Measurements from ENCODE around the gene LGALS3.
"Not testable (repeated sequence)": the region's sequence is repeated elsewhere in the genome, so short reads cannot be mapped to it uniquely, and the experiment has no call there.

LGALS3 gene

DNA sequence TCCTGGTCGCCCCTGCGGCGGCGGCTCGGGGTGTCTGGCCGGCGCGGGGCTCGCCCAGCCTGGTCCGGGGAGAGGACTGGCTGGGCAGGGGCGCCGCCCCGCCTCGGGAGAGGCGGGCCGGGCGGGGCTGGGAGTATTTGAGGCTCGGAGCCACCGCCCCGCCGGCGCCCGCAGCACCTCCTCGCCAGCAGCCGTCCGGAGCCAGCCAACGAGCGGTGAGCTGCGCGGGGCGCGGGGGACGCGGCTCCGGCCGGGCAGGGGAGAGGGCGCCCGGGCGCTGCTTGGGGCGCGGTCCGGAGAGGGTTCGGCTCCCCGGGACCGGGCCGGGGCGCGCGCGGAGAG, at the start of gene LGALS3:
LGALS3 (plus strand) TSS at position 167 of the 342 bp plus-strand sequence. CDS start 8,122 bp downstream, outside the sequence.
- no peak for DNase-seq (ENCODE audit: low spot score)

DNA sequence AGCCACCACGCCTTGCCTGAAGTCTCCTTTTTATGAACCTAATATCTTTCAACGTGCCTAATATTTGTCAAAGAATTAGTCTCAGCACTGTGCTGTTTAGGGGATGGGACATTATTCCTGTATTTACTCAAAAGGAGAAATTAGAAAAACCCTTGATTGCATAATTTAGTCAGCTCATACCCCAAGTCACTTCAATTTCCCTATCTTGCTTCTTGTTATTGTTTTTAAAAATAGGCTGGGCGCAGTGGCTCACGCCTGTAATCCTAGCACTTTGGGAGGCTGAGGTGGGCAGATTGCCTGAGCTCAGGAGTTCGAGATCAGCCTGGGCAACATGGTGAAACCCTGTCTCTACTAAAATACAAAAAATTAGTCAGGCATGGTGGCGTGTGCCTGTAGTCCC, 49.1 kb upstream of the LGALS3 start:
- DNase-seq (ENCODE audit: low spot score): not testable (repeated sequence)

GRCh38 chr14:55084401-55085059, 44.5 kb upstream of the LGALS3 start:
- no peak for DNase-seq (ENCODE audit: low spot score)

GRCh38 chr14:55085060-55085660, 43.9 kb upstream of the LGALS3 start:
- DNase-seq (ENCODE audit: low spot score): no peak

DNA sequence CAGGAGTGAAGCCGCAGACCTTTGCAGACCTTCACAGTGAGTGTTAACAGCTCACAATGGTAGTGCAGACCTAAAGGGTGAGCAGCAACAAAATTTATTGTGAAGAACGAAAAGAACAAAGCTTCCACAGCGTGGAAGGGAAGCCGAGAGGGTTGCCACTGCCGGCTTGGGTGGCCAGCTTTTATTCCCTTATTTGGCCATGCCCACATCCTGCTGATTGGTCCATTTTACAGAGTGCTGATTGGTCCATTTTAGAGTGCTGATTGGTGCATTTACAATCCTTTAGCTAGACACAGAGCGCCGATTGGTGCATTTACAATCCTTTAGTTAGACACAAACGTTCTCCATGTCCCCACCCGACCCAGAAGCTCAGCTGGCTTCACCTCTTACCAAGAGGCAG, 42.1 kb upstream of the LGALS3 start:
- DNase-seq (ENCODE audit: low spot score): no peak

- no peak for DNase-seq (ENCODE audit: low spot score)
These were observed 40.7 kb upstream of the LGALS3 start for GRCh38 chr14:55088356-55088755.

DNA sequence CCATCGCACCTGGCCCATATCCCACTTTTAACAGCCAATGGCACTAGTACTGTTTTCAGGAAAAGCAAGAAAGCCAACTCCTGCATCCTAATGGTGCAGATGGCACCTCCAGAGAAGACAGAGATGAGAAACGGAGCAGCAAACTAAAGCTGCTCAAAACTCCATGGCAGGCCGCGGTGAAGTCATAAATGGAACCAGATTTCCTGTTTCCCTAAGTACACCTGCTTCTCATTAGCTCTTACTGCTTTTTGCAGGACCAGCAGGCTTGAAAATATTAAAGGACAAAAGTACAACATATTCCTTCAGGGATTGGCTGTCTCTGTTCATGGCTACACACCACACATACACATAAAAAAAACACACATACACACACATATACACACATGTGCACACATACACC, 36.7 kb upstream of the LGALS3 start:
- DNase-seq (ENCODE audit: low spot score): no peak

DNA sequence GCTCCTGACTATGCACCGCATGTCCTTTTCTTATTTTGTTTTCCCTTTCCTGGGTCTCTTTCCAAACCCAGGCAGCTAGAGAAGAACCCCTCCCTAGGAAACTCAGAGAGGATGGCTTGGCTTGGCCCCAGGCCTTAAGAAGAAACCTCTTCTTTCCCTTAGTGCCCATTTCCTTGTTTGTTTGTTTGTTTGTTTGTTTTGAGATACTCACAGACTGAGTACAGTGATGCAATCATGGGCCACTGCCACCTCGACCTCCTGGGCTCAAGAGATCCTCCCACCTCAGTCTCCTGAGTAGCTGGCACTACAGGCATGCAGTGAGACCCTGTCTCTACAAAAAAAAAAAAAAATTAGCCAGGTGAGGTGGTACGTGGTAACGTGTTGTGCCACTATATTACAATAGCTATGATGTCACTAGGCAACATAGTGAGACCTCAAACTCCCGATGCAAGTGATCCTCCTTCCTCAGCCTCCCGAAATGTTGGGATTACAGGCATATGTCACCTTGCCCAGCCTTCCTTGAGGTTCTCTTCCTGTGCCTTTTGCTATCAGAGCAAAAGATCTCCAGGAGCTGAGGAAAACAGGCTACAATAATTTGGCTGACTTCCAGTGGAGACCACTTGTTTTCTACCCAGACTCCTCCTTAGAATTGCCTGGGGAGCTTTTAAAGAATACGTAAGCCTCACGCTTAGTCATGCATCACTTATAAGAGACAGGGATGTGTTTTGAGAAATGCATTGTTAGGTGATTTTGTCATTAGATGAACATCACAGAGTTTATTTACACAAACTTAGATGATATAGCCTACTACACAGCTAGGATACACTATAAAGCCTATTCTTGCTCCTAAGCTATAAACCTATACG, 34.5 kb upstream of the LGALS3 start:
- DNase-seq (ENCODE audit: low spot score): no peak

- no peak for DNase-seq (ENCODE audit: low spot score)
These were observed 31.0 kb upstream of the LGALS3 start for GRCh38 chr14:55097881-55098560.

DNA sequence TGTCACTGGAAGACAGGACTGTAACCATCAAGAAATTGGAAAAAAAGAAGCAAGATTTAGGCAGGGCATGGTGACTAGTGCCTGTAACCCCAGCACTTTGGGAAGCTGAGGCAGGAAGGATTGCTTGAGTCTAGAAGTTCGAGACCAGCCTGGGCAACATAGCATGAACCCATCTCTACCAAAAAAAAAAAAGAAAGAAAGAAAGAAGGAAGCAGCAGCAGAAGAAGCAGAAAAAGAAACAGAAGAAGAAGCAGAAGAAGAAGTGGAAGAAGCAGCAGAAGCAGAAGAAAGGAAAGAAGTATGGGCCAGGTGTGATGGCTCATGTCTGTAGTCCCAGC, 30.5 kb upstream of the LGALS3 start:
- no peak for DNase-seq (ENCODE audit: low spot score)

DNA sequence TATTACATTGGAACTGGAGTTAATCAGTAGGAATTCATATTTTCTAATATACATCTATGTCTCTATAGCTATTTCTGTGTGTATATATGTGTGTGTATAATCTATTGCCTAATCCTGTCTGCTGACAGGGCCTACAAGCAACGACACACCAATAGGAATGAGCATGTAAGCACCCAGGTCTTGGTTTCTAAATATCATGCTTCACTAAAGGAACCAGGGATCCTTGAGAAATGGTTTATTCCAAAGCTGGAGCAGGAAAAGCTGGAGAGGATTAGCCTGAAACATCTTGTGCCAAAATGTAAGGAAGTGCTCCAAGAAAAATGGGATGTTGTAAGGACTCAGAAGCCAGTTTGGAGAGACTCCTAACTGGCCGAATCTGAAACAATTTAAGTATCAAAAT, 29.3 kb upstream of the LGALS3 start:
- no peak for DNase-seq (ENCODE audit: low spot score)

DNA sequence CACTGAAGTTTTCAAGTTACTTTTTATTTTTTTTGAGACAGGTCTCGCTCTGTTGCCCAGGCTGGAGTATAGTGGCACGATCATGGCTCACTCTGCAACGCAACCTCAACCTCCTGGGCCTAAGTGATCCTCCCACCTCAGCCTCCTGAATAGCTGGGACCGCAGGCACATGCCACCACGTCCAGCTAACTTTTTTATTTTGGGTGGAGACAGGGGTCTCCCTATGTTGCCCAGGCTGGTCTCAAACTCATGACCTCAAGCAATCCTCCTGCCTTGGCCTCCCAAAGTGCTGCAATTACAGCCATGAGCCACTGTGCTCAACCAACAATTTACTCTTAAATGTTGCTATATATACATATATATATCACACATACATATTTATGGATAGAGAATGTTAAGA, 27.4 kb upstream of the LGALS3 start:
- no peak for DNase-seq (ENCODE audit: low spot score)

DNA sequence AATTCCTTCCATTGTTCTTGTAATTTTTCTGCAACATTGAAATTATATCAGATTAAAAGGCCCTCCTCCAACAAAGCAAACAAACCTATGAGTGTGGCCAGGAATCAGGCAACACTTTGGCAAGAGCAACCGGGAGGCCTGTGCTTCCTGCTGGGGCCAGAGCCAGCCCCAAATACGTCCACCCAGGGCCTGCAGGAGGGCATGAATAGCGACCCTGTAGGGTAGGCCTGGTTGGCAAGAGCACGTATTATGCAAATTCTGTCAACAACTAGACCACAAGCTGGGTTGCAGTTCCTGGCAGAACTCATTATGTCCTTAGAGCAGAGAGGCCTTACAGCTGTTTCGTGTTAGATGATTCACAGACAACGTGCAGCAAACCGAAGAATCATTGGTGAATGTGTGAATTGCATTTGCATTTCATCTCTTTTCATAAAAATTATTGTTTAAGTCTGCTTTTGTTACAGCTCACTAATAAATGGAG, 26.9 kb upstream of the LGALS3 start:
- no peak for DNase-seq (ENCODE audit: low spot score)

DNA sequence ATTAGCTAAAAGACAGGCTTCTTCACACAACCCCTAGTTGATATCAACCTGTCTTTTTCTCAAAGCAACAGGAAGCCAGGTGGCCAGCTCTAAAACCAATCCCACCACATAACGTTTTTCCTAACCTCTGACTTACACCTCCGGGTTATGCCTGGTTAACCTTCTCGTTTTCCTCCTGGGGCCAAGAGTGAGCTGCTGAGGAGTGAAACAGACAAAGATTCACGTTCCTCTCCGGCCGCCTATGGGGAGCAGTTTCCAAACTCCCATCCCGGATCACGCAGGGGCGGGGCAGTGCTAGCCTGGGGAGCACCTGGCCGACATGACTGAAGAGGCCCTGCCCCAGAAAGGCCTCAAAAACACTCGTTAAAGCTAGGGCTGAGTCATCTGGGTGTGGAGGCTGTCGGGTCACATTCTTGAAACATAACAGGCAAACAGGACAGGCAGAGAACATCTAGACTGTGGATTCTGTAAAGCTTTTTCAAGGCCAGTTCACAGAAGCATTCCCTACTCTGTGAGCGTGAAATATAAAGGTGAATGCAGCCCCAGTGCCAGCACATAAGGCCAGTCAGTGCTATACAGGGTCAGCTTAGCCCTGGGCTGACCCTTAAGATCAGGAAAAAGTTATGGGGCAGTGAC, 25.9 kb upstream of the LGALS3 start:
- no peak for DNase-seq (ENCODE audit: low spot score)

DNA sequence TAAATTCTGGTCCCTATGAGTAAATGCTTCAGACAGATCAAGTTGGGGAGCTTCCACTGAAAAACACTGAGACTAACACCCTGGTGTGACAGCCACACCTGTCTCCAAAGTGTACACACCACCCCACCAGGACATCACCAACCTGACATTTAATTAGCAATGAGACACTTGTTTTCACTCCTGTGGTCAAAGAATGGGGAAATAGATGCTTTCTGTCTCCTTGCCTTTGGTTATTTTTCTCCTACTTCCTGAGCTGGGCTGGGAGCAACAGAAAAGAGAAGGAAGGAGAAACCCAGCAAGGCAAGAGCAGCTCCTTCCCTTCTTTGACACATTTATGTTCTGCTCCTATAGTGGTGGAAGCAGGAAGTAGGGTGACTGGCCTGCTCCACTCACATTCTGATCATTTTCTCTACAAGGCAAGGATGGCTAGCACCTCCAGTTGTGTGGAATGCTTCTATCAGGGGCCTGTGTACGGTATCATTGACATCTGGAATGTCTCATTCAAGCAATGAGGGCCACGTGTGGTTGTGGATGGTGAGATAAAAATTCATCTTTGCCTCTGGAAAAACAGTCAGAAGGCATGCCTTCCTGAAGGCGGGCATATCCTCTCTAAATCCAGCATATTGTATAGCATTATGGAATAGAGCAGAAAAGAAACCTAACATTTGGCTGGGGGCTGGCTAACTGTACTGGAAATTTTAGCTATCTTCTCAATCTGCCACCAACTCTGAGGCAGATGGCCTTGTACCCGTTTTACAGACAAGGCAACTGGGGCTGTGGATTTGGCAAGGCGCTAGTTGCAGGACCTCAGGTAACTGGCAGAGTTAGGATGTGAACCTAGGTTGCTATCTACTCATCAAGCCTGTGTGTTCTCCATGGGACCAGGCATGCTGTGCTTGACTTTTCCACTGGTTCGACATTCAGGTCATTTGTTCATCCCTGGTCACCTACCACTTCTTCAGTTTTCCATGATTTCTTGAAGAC, 24.8 kb upstream of the LGALS3 start:
- DNase-seq (ENCODE audit: low spot score): no peak

DNA sequence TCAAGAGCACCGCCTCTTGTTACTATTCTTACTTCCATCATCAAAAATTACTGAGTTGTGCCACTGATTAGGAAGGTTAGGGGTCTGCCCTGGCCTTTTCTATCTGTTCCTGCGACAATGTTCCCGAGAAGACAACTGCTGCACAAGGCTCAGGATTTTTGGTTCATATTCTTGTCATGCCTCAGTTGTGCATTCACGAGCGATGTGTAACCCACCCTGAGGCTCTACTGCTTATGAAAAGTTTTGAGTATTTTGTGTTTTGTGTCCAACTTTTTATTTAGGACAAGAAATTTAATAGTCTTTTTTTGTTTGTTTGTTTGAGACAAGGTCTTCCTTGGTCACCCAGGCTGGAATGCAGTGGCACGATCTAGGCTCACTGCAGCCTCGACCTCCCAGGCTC, 23.1 kb upstream of the LGALS3 start:
- no peak for DNase-seq (ENCODE audit: low spot score)

- peak; percentile 37 for DNase-seq (ENCODE audit: low spot score)
These were observed 21.1 kb upstream of the LGALS3 start for GRCh38 chr14:55107766-55108554.

DNA sequence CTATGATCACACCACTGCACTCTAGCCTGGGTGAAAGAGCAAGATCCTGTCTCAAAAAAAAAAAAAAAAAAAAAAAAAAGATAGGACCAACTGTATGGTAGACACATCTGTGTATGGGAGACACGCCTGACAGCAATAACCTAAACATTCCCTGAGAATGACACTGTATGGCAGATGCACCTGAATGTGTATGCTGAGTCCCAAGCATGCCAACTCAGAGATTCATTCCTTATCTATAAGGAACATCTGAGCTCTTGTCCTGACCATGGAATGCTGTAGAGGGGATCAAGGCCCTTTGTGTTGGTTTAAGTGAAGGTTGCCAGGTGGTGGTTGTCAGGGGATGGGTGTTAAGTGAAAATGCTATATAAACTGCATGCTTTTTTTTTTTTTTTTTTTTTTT, 19.2 kb upstream of the LGALS3 start:
- no peak for DNase-seq (ENCODE audit: low spot score)

GRCh38 chr14:55111122-55111708, 17.8 kb upstream of the LGALS3 start:
- DNase-seq (ENCODE audit: low spot score): no peak

- no peak for DNase-seq (ENCODE audit: low spot score)
These were observed 14.3 kb upstream of the LGALS3 start for GRCh38 chr14:55114720-55115119.
